NCI-H146 treated with DMSO at 0.1 percent for 48 hours (cell line): ENCODE data around the gene DNAJC10.
A peak's percentile ranks its signal among the peaks of the same experiment; 100 is the strongest.
"Not testable (repeated sequence)": the region's sequence is repeated elsewhere in the genome, so short reads cannot be mapped to it uniquely, and the experiment has no call there.

Experiments
- DNase-seq: peaks from one replicate; lab custom pipeline; 2025; ENCODE audit not compliant: unreplicated experiment; lab: John Stamatoyannopoulos, UW

DNAJC10 gene

GRCh38 chr2:182719116-182719515, 3.1 kb downstream of the DNAJC10 start:
- DNase-seq: not testable (repeated sequence)

GRCh38 chr2:182724656-182725055, 8.6 kb downstream of the DNAJC10 start:
- no peak for DNase-seq

GRCh38 chr2:182726473-182726872, 10.4 kb downstream of the DNAJC10 start:
- no peak for DNase-seq

GRCh38 chr2:182728014-182728413, 12.0 kb downstream of the DNAJC10 start:
- DNase-seq: no peak

GRCh38 chr2:182729710-182730339, 13.8 kb downstream of the DNAJC10 start:
- DNase-seq: no peak

GRCh38 chr2:182730486-182730885, 14.4 kb downstream of the DNAJC10 start:
- no peak for DNase-seq

GRCh38 chr2:182732736-182733135, 16.7 kb downstream of the DNAJC10 start:
- DNase-seq: no peak

GRCh38 chr2:182733572-182733971, 17.5 kb downstream of the DNAJC10 start:
- DNase-seq: no peak

GRCh38 chr2:182736856-182737255, 20.8 kb downstream of the DNAJC10 start:
- DNase-seq: not testable (repeated sequence)

- no peak for DNase-seq
Observed at GRCh38 chr2:182740701-182741100, 24.6 kb downstream of the DNAJC10 start.

GRCh38 chr2:182741620-182742019, 25.6 kb downstream of the DNAJC10 start:
- no peak for DNase-seq

- DNase-seq: no peak
Observed at GRCh38 chr2:182744490-182744889, 28.4 kb downstream of the DNAJC10 start.

- no peak for DNase-seq
Observed at GRCh38 chr2:182745061-182745460, 29.0 kb downstream of the DNAJC10 start.

GRCh38 chr2:182745894-182746293, 29.8 kb downstream of the DNAJC10 start:
- not testable (repeated sequence) for DNase-seq

GRCh38 chr2:182754231-182754630, 38.2 kb downstream of the DNAJC10 start:
- DNase-seq: no peak

- no peak for DNase-seq
Observed at GRCh38 chr2:182758379-182758778, 42.3 kb downstream of the DNAJC10 start.

GRCh38 chr2:182761903-182762302, 45.8 kb downstream of the DNAJC10 start:
- no peak for DNase-seq

GRCh38 chr2:182763311-182763912, 47.4 kb downstream of the DNAJC10 start:
- DNase-seq: peak; percentile 5

GRCh38 chr2:182766626-182767025, 50.6 kb downstream of the DNAJC10 start:
- no peak for DNase-seq

- DNase-seq: no peak
Observed at GRCh38 chr2:182767578-182767977, 51.5 kb downstream of the DNAJC10 start.

GRCh38 chr2:182768950-182769349, 52.9 kb downstream of the DNAJC10 start:
- DNase-seq: not testable (repeated sequence)

- no peak for DNase-seq
Observed at GRCh38 chr2:182779323-182779722, 63.3 kb downstream of the DNAJC10 start.

- not testable (repeated sequence) for DNase-seq
Observed at GRCh38 chr2:182781099-182781498, 65.0 kb downstream of the DNAJC10 start.
